ENCODE measurements around the gene TAF1D.

Gene TAF1D

DNA sequence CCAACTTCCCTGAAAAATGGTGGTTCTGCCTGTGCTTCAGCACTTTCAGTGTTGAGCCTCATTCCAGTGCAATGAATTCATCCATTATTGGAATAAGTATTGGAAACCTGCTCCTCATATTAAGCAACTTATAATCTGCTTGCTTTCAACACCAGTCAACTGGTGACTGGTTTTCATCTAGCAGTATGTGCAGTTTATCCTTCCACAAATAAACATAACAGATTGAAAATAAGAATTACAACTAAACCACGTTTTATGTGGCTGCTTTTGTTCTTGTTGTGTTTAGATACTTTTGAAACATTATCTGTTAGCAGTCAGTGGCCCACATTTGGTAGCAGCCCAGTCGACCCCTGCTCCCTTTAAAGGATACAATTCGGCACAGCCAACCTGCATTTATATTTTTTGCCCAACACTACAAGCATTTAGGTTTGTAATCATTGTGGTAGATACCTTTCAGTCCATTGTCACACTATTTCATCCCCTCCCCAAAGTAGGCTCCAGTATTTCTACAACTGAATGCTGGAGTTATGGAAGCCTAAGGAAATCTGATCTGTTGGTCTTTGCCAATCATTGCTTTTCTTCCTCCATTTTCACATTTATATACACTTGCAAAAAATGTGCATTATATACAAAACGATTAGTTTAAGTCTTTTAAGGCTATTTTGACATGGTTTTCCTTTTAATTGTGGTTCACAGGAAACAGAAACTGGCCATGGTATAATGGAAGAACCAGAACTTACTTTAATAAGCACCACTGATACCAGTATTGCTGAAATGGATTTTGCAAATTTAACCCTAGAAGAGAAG is 13.1 kb downstream of the TAF1D start:
- ATAC-seq (replicated peaks) (no peak), DNase-seq (no peak)
- H3K27ac Mint-ChIP-seq: peak overlapping the region; percentile 52 to 79
- no peak overlapping the region for H3K4me3 Mint-ChIP-seq
- peaks cover 0 to 7% of the 10 kb centered on the region in 2 donors for H3K4me1 Mint-ChIP-seq (ENCODE audit: low read depth in 2 of 2)
- H3K27me3 Mint-ChIP-seq: no peaks in the 10 kb centered on the region
- H3K9me3 Mint-ChIP-seq: no peaks in the 10 kb centered on the region
- peaks cover 69% of the 10 kb centered on the region for H3K36me3 Mint-ChIP-seq (ENCODE audit: insufficient read depth)

GRCh38 chr11:93724089-93724488 is 17.2 kb downstream of the TAF1D start:
- Mint-ChIP-seq H3K9me3 (no peaks in the 10 kb centered on the region), H3K4me3 (no peak overlapping the region), H3K36me3 (ENCODE audit: insufficient read depth) (peaks cover 39% of the 10 kb centered on the region), H3K27me3 (no peaks in the 10 kb centered on the region), H3K4me1 (ENCODE audit: low read depth in 2 of 2) (no peaks in the 10 kb centered on the region), H3K27ac (peak overlapping the region in 1 of 2 donors; percentile 67)
- DNase-seq: no peak
- no peak for ATAC-seq (replicated peaks)

GRCh38 chr11:93720522-93720921 is 20.8 kb downstream of the TAF1D start:
- Mint-ChIP-seq H3K27ac (no peak overlapping the region), H3K36me3 (ENCODE audit: insufficient read depth) (peaks cover 15% of the 10 kb centered on the region), H3K9me3 (no peaks in the 10 kb centered on the region), H3K4me1 (ENCODE audit: low read depth in 2 of 2) (peaks cover 8 to 18% of the 10 kb centered on the region in 2 donors), H3K4me3 (no peak overlapping the region), H3K27me3 (no peaks in the 10 kb centered on the region)
- no peak for DNase-seq
- no peak for ATAC-seq (replicated peaks)

GRCh38 chr11:93719310-93719709 is 22.0 kb downstream of the TAF1D start:
- Mint-ChIP-seq H3K4me3 (peak overlapping the region in 1 of 2 donors; percentile 8), H3K9me3 (no peaks in the 10 kb centered on the region), H3K27ac (peak overlapping the region; percentile 32 to 49), H3K4me1 (ENCODE audit: low read depth in 2 of 2) (peaks cover 8 to 18% of the 10 kb centered on the region in 2 donors), H3K27me3 (no peaks in the 10 kb centered on the region), H3K36me3 (ENCODE audit: insufficient read depth) (peaks cover 13% of the 10 kb centered on the region)
- ATAC-seq (replicated peaks): no peak
- DNase-seq: no peak

GRCh38 chr11:93718057-93718563 is 23.2 kb downstream of the TAF1D start:
- peak overlapping the region; percentile 26 to 71 for H3K4me3 Mint-ChIP-seq
- peaks cover 8 to 18% of the 10 kb centered on the region in 2 donors for H3K4me1 Mint-ChIP-seq (ENCODE audit: low read depth in 2 of 2)
- no peaks in the 10 kb centered on the region for H3K27me3 Mint-ChIP-seq
- H3K27ac Mint-ChIP-seq: peak overlapping the region; percentile 86 to 88
- ATAC-seq (replicated peaks) (peak; percentile 59), DNase-seq (no peak)
- no peaks in the 10 kb centered on the region for H3K9me3 Mint-ChIP-seq
- peaks cover 13% of the 10 kb centered on the region for H3K36me3 Mint-ChIP-seq (ENCODE audit: insufficient read depth)

GRCh38 chr11:93717501-93717900 is 23.8 kb downstream of the TAF1D start:
- DNase-seq: no peak
- Mint-ChIP-seq H3K4me3 (peak overlapping the region; percentile 26 to 71), H3K27ac (peak overlapping the region; percentile 86 to 88), H3K4me1 (ENCODE audit: low read depth in 2 of 2) (peaks cover 9 to 18% of the 10 kb centered on the region in 2 donors), H3K9me3 (no peaks in the 10 kb centered on the region), H3K27me3 (no peaks in the 10 kb centered on the region), H3K36me3 (ENCODE audit: insufficient read depth) (peaks cover 14% of the 10 kb centered on the region)
- ATAC-seq (replicated peaks): no peak

- peak overlapping the region; percentile 2 to 26 for H3K27ac Mint-ChIP-seq
- no peaks in the 10 kb centered on the region for H3K27me3 Mint-ChIP-seq
- no peak for DNase-seq
- peaks cover 14% of the 10 kb centered on the region for H3K36me3 Mint-ChIP-seq (ENCODE audit: insufficient read depth)
- no peak for ATAC-seq (replicated peaks)
- H3K4me1 Mint-ChIP-seq (ENCODE audit: low read depth in 2 of 2): peaks cover 10 to 18% of the 10 kb centered on the region in 2 donors
- H3K9me3 Mint-ChIP-seq: peaks cover 0 to 4% of the 10 kb centered on the region in 2 donors
- no peak overlapping the region for H3K4me3 Mint-ChIP-seq
Observed at GRCh38 chr11:93715797-93716396, 25.4 kb downstream of the TAF1D start.

DNA sequence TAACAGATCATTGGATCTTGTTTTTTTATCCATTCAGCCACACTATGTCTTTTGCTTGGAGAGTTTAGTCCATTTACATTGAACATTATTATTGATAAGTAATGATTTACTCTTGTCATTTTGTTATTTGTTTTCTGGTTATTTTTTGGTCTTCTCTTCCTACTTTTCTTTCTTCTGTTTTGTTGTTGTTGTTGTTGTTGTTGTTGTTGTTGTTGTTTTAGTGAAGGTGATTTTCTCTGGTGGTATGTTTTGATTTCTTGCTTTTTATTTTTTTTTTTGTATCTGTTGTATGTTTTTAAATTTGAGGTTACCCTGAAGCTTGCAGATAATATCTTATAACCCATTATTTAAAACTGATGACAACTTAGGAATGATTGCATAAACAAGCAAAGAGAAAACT is 28.6 kb downstream of the TAF1D start:
- Mint-ChIP-seq H3K4me3 (no peak overlapping the region), H3K27me3 (no peaks in the 10 kb centered on the region), H3K27ac (peak overlapping the region in 1 of 2 donors; percentile 33), H3K9me3 (peaks cover 5 to 20% of the 10 kb centered on the region in 2 donors), H3K4me1 (ENCODE audit: low read depth in 2 of 2) (peaks cover 3 to 7% of the 10 kb centered on the region in 2 donors), H3K36me3 (ENCODE audit: insufficient read depth) (peaks cover 15% of the 10 kb centered on the region)
- ATAC-seq (replicated peaks): no peak
- DNase-seq: no peak

DNA sequence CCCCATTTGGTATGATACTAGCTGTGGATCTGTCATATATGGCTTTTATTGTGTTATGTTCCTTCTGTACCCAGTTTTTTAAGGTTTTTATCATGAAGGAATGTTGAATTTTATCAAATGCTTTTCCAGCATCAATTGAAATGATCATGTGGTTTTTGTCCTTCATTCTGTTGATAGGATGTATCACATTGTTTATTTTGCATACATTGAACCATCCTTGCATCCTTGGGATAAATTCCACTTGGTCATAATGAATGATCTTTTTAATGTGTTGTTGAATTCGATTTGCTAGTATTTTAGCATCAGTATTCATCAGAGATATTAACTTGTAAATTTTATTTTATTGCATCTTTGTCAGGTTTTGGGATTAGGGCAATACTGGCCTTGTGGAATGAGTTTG is 31.1 kb downstream of the TAF1D start:
- Mint-ChIP-seq H3K36me3 (ENCODE audit: insufficient read depth) (peaks cover 22% of the 10 kb centered on the region), H3K9me3 (peaks cover 5 to 20% of the 10 kb centered on the region in 2 donors), H3K27ac (no peak overlapping the region), H3K27me3 (no peaks in the 10 kb centered on the region), H3K4me3 (no peak overlapping the region), H3K4me1 (ENCODE audit: low read depth in 2 of 2) (peaks cover 0 to 2% of the 10 kb centered on the region in 2 donors)
- no peak for ATAC-seq (replicated peaks)
- DNase-seq: no peak

GRCh38 chr11:93704237-93704636 is 37.1 kb downstream of the TAF1D start:
- H3K27ac Mint-ChIP-seq: peak overlapping the region in 1 of 2 donors; percentile 22
- H3K36me3 Mint-ChIP-seq (ENCODE audit: insufficient read depth): peaks cover 34% of the 10 kb centered on the region
- H3K4me1 Mint-ChIP-seq (ENCODE audit: low read depth in 2 of 2): peaks cover 0 to 3% of the 10 kb centered on the region in 2 donors
- no peak overlapping the region for H3K4me3 Mint-ChIP-seq
- DNase-seq: no peak
- H3K9me3 Mint-ChIP-seq: peaks cover 2% of the 10 kb centered on the region in 2 donors
- no peaks in the 10 kb centered on the region for H3K27me3 Mint-ChIP-seq
- ATAC-seq (replicated peaks): no peak

DNA sequence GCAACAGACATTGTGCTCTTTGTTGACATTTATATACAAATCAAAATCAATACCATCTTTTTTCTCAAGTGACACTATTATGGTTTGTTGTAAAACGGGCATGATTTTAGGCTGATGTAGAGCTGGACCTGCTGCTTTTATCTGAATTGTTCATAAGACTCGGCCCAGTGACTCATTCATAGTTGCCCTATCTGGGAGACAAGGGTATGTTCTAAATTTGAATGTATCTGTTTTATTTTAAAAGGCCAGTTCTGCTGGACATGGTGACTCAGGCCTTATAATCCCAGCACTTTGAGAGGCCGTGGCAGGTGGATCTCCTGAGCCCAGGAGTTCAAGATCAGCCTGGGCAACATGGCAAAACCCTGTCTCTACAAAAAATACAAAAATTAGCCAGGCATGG is 40.5 kb downstream of the TAF1D start:
- H3K27ac Mint-ChIP-seq: no peak overlapping the region
- ATAC-seq (replicated peaks) (no peak), DNase-seq (no peak)
- no peaks in the 10 kb centered on the region for H3K9me3 Mint-ChIP-seq
- peaks cover 0 to 3% of the 10 kb centered on the region in 2 donors for H3K4me1 Mint-ChIP-seq (ENCODE audit: low read depth in 2 of 2)
- no peak overlapping the region for H3K4me3 Mint-ChIP-seq
- no peaks in the 10 kb centered on the region for H3K27me3 Mint-ChIP-seq
- peaks cover 39% of the 10 kb centered on the region for H3K36me3 Mint-ChIP-seq (ENCODE audit: insufficient read depth)

GRCh38 chr11:93697611-93698010 is 43.7 kb downstream of the TAF1D start:
- Mint-ChIP-seq H3K27me3 (no peaks in the 10 kb centered on the region), H3K4me1 (ENCODE audit: low read depth in 2 of 2) (peaks cover 0 to 3% of the 10 kb centered on the region in 2 donors), H3K27ac (no peak overlapping the region), H3K4me3 (no peak overlapping the region), H3K36me3 (ENCODE audit: insufficient read depth) (peaks cover 38% of the 10 kb centered on the region), H3K9me3 (no peaks in the 10 kb centered on the region)
- DNase-seq (no peak), ATAC-seq (replicated peaks) (no peak)

- Mint-ChIP-seq H3K4me3 (no peak overlapping the region), H3K27me3 (no peaks in the 10 kb centered on the region), H3K9me3 (no peaks in the 10 kb centered on the region), H3K27ac (no peak overlapping the region), H3K4me1 (ENCODE audit: low read depth in 2 of 2) (peaks cover 3% of the 10 kb centered on the region in 2 donors), H3K36me3 (ENCODE audit: insufficient read depth) (peaks cover 50% of the 10 kb centered on the region)
- DNase-seq (no peak), ATAC-seq (replicated peaks) (no peak)
Observed at GRCh38 chr11:93694557-93694956, 46.7 kb downstream of the TAF1D start.

GRCh38 chr11:93694109-93694508 is 47.2 kb downstream of the TAF1D start:
- Mint-ChIP-seq H3K36me3 (ENCODE audit: insufficient read depth) (peaks cover 53% of the 10 kb centered on the region), H3K9me3 (no peaks in the 10 kb centered on the region), H3K4me1 (ENCODE audit: low read depth in 2 of 2) (peaks cover 0 to 7% of the 10 kb centered on the region in 2 donors), H3K4me3 (no peak overlapping the region), H3K27me3 (no peaks in the 10 kb centered on the region), H3K27ac (no peak overlapping the region)
- DNase-seq (no peak), ATAC-seq (replicated peaks) (no peak)
